Breast epithelium (tissue), 4 donors: ENCODE data around the gene CCDC88C. TPM values are rescaled to one million over a fixed set of nuclear protein-coding genes. Genes with fewer than 3 reads are reported as not detected.

Source experiments
- DNase-seq, 2 donors: peaks; one replicate each; pipeline ENCODE4 v3.0.0-alpha.2; 2019; ENCODE audit warnings: low spot score in 2 of 2
- H3K27ac ChIP-seq, 2 donors: fragments of 200-600 bp; sonication (generic) in 1 of 2; one replicate each; pipeline ENCODE4 v1.5.1; 2016 to 2019; ENCODE audit warnings: mild to moderate bottlenecking in 1 of 2
- H3K27me3 ChIP-seq, 2 donors: fragments of 200-600 bp; sonication (generic) in 1 of 2; one replicate each; pipeline versions ENCODE4 v1.5.1 to v1.6.0; 2017 to 2019; ENCODE audit warnings: control low read depth in 1 of 2, mild to moderate bottlenecking in 1 of 2
- H3K36me3 ChIP-seq: fragments of 200-600 bp; one replicate; pipeline ENCODE4 v1.5.1; 2019
- H3K4me1 ChIP-seq, 2 donors: fragments of 200-600 bp; sonication (generic); one replicate each; pipeline ENCODE4 v1.5.1; 2016 to 2019; ENCODE audit warnings: control low read depth in 1 of 2
- H3K4me3 ChIP-seq, 3 donors: fragments of 200-600 bp; sonication (generic); 1 replicate in 2 of 3; 2 replicates in 1 of 3; pipeline ENCODE4 v1.5.1; 2016 to 2019; ENCODE audit warnings: mild to moderate bottlenecking in 3 of 3, moderate library complexity in 2 of 3
- H3K9me3 ChIP-seq, 2 donors: fragments of 200-600 bp; sonication (generic) in 1 of 2; one replicate each; pipeline ENCODE4 v1.5.1; 2016 to 2019; ENCODE audit warnings: control low read depth in 1 of 2
- POLR2A ChIP-seq: fragments of 450-650 bp; IDR thresholded peaks from one replicate; pipeline ENCODE4 v1.6.1; 2016; ENCODE audit warnings: antibody characterized with exemption, mild to moderate bottlenecking, moderate library complexity
- POLR2AphosphoS5 ChIP-seq, 3 donors: sonication (generic); formaldehyde crosslinking; IDR thresholded peaks; one replicate each; pipeline ENCODE4 v1.6.1; 2017; ENCODE audit warnings: antibody characterized with exemption in 3 of 3
- intact Hi-C: fragments of 100-400 bp; cut with DNase I; formaldehyde crosslinking; loops from one replicate; pipeline ENCODE4 v1.15.1; 2023; ENCODE audit warnings: low total_unique reads
- total RNA-seq, 3 donors: library from RNA; depleted of rRNA; stranded (reverse); fragments of >200 nt; gene quantifications; one replicate each; pipeline ENCODE4 v1.1.0, GENCODE V29; 2016
- TF ChIP-seq, protein P1 (sequence below), 3 donors: fragments of 450-650 bp; IDR thresholded peaks; one replicate each; pipeline ENCODE4 v1.5.1; 2016 to 2017; ENCODE audit warnings: antibody characterized with exemption in 3 of 3, mild to moderate bottlenecking in 3 of 3, moderate library complexity in 3 of 3

The CCDC88C gene
- total RNA-seq, 3 donors from 2014 or later = 5.8 to 25.9 (median 19.3) TPM

DNA sequence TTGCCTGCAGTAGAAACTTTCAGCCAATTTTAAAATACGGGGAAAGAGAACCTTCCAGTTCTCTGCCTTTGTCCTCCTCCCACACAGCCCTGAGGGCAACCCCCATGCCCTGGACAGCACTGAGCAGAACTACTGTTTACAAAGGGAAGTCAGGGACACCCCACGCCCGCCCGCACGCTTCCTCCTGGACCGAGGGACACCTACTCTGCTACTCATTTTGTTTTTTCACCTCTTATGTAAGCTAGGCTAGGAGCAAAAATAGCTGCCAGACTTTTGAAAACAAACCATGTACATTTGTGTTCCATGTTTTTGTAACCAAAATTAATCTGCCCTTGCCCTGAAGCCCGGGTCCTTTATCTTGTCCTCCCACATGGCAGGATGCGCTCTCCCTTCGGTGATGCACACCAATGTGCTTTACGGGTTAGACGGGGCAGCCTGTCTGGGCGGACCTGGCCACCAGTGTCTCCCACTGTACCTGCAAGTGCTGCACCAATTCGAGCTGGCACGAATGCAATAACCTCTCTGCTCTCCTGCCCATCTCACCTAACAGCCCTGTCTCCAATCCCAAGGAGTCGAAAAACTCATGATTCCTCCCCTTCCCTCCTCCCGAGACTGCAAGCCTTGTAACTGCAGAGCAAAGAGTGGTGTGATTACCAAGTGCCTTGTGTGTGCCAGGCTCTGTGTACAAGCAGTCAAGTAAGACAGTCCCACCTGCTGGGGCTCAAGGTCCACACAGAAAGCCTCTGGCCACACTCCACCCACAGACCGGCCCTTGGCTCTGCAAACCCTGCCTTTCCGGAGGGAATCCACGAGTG, 85.2 kb downstream of the CCDC88C start:
- DNase-seq = no peak
- Histone ChIP-seq H3K27ac (no peak overlapping the region), H3K4me3 (peak overlapping the region in 1 of 3 donors; percentile 4), H3K27me3 (no peaks in the 10 kb centered on the region), H3K4me1 (peaks cover 0 to 7% of the 10 kb centered on the region in 2 donors), H3K36me3 (no peaks in the 10 kb centered on the region), H3K9me3 (no peaks in the 10 kb centered on the region)
- intact Hi-C loops = no loop called here
- TF ChIP-seq POLR2A = no peak
- TF ChIP-seq, protein P1, sequence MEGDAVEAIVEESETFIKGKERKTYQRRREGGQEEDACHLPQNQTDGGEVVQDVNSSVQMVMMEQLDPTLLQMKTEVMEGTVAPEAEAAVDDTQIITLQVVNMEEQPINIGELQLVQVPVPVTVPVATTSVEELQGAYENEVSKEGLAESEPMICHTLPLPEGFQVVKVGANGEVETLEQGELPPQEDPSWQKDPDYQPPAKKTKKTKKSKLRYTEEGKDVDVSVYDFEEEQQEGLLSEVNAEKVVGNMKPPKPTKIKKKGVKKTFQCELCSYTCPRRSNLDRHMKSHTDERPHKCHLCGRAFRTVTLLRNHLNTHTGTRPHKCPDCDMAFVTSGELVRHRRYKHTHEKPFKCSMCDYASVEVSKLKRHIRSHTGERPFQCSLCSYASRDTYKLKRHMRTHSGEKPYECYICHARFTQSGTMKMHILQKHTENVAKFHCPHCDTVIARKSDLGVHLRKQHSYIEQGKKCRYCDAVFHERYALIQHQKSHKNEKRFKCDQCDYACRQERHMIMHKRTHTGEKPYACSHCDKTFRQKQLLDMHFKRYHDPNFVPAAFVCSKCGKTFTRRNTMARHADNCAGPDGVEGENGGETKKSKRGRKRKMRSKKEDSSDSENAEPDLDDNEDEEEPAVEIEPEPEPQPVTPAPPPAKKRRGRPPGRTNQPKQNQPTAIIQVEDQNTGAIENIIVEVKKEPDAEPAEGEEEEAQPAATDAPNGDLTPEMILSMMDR (IDR thresholded peaks at IDR 0.05) = no peak
- no peak for TF ChIP-seq POLR2AphosphoS5 (IDR thresholded peaks at IDR 0.05)

DNA sequence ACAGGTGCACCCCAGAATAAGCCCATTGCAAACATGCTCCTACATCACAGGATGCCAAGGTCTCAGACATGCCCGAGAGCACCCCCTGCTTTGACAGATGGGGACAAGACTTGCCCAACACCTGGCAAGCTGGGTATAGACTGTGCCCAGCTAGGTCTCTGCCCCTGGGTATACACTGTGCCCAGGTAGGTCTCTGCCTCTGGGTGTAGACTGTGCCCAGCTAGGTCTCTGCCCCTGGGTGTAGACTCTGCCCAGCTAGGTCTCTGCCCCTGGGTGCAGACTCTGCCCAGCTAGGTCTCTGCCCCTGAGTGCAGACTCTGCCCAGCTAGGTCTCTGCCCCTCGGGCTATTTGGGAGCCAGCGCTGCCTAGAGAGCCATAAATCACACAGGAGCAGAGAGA, 85.9 kb downstream of the CCDC88C start:
- Histone ChIP-seq H3K4me3 (peak overlapping the region in 1 of 3 donors; percentile 4), H3K9me3 (no peaks in the 10 kb centered on the region), H3K4me1 (peaks cover 0 to 7% of the 10 kb centered on the region in 2 donors), H3K36me3 (no peaks in the 10 kb centered on the region), H3K27me3 (no peaks in the 10 kb centered on the region), H3K27ac (no peak overlapping the region)
- DNase-seq = no peak
- intact Hi-C loops = no loop called here
- TF ChIP-seq, protein P1 (IDR thresholded peaks at IDR 0.05) = no peak
- no peak for TF ChIP-seq POLR2AphosphoS5 (IDR thresholded peaks at IDR 0.05)
- TF ChIP-seq POLR2A = no peak

DNA sequence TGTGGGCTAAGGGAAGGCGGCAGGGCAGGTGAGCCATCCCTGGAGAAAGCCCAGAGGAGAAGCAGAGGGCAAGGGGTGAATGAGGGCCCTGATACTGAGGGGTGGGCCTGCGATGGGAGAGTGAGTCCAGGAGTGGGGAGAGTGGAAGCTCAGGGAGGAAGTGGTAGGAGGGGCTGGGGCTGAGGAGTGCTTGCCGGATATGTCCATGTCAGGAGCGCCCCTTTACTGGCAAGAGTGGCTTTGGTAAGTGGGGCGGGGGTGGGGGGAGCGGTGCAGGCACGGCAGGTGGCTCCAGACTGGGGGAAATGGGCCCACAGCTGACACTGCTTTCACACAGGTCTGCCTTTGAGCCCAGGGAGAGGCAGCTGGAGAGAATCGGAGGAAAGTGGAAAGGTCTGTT, 86.8 kb downstream of the CCDC88C start:
- Histone ChIP-seq H3K4me1 (peaks cover 0 to 7% of the 10 kb centered on the region in 2 donors), H3K27me3 (no peaks in the 10 kb centered on the region), H3K4me3 (no peak overlapping the region), H3K27ac (peak overlapping the region in 1 of 2 donors; percentile 19), H3K36me3 (no peaks in the 10 kb centered on the region), H3K9me3 (no peaks in the 10 kb centered on the region)
- intact Hi-C loops = no loop called here
- no peak for DNase-seq
- TF ChIP-seq POLR2AphosphoS5 (IDR thresholded peaks at IDR 0.05) (no peak), POLR2A (no peak)
- TF ChIP-seq, protein P1 (IDR thresholded peaks at IDR 0.05) = no peak

DNA sequence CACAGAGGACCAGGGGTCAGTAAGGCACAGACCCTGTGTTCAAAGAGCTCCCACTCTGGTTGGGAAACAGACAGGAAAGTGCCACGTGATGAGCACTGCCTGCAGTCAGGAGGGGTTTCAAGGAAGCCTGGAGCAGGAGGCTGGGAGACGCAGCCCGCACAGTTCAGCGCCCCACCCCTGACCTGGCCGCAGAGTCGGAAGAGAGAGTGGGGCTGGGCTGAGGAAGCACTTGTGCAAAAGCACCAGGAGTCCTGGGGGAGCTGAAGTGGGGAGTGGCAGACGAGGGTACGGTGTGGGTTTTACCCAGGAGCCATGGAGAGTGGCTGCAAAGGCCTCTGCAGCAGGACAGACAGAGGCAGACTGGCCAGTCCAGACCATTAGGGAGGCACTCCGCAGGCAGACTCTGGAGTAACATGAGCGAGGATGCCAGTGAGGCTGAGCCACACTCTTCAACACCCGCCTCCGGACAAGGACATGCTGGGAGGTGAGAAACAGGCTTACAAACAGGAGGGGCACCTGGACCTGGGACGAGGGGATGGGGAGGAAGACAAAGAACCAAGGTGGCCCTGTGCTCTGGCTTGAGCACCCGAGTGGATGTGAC, 87.4 kb downstream of the CCDC88C start:
- Histone ChIP-seq H3K4me1 (peaks cover 0 to 7% of the 10 kb centered on the region in 2 donors), H3K36me3 (no peaks in the 10 kb centered on the region), H3K9me3 (no peaks in the 10 kb centered on the region), H3K27ac (no peak overlapping the region), H3K4me3 (no peak overlapping the region), H3K27me3 (no peaks in the 10 kb centered on the region)
- intact Hi-C loops = no loop called here
- DNase-seq = no peak
- TF ChIP-seq, protein P1 (IDR thresholded peaks at IDR 0.05) = no peak
- no peak for TF ChIP-seq POLR2AphosphoS5 (IDR thresholded peaks at IDR 0.05)
- TF ChIP-seq POLR2A = no peak

DNA sequence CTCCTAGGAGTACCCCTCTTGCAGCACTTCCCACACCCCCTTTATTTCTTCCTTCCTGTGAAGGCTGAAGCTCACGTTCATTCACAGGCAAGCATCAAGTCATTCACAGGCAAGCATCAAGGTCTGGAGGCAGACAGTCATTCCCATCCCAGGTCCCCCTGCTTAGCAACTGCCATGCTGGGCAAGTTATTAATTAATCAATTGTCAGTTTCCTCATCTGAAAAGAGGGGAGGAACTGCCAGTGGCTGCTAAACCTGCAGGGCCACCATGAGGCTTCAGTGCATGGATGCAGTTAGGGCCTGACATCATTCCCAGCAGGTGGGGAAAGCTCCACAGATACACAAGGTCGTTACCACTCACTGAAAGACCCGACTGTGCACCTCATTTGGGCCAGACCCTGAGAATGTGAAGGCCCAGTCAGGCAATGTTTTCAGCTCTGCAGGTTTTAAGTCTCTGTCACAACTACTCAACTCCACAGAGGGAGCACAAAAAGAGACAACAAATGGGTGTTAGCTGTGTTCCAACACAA, 88.1 kb downstream of the CCDC88C start:
- intact Hi-C loops = no loop called here
- H3K36me3 ChIP-seq = no peaks in the 10 kb centered on the region
- no peaks in the 10 kb centered on the region for H3K9me3 ChIP-seq
- H3K4me1 ChIP-seq = peaks cover 0 to 7% of the 10 kb centered on the region in 2 donors
- DNase-seq = no peak
- H3K4me3 ChIP-seq = no peak overlapping the region
- TF ChIP-seq, protein P1 (IDR thresholded peaks at IDR 0.05) = no peak
- no peak for TF ChIP-seq POLR2A
- TF ChIP-seq POLR2AphosphoS5 (IDR thresholded peaks at IDR 0.05) = no peak
- H3K27ac ChIP-seq = no peak overlapping the region
- H3K27me3 ChIP-seq = no peaks in the 10 kb centered on the region
